ENCODE data around the gene METTL13. TPM values are rescaled to one million over a fixed set of nuclear protein-coding genes. Genes with fewer than 3 reads are reported as not detected.

METTL13 gene
- total and polyA plus RNA-seq, 2 of the 8 experiments (the other 6 are each of a cell fraction or from before 2014, with no cell fraction given): 38.1 to 66.3 TPM

DNA sequence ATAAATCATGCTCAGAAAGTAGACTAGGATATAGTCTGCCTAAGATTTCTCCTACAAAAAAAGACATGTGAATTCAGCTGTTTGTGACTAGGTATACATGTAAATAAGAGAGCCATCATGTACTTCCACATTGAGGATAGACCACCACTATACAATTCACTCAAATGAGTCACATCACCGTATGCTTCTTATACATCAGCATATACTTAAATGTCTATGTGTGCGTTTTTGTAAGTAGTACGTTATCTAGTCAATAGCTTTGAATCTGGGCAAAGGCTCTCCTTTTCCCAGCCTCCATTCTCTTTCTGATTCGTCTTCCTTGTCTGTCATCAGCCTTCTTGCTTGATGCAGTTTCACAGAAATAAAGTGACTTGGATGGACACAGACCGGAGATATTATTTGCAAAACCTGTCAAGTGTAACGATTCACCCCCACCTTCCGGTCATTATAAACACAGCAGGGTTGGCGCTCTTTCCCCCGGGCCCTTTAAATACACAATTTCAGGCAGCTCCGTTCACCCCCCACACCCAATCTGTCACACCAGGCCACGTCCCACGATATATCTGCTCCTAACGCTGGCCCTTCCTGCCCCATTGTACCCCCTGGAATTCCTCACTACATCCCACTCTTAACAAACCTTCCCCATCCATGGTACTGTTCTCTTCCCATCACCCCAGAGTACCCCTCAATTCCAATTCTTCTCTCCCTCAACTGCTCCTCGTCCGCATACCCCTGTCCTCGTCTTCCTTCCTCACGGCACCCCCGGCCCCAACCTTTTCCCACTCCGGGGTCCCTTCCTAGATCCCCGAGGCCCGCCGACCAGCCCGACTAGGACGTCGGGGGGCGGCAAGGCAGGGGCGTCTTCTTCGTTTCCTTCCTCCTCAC lies 40.2 kb upstream of the METTL13 start (continued):
- TF ChIP-seq CHD1 (IDR thresholded peaks at IDR 0.05; ENCODE audit: low read depth, low read length): no peak
- no peak for TF ChIP-seq TBP (IDR thresholded peaks at IDR 0.05; ENCODE audit: low read depth, low read length)
- TF ChIP-seq TAF1 (IDR thresholded peaks at IDR 0.05; ENCODE audit: low read depth, low read length): no peak
- TF ChIP-seq TCF12 (IDR thresholded peaks at IDR 0.05; ENCODE audit: low read depth, low read length): no peak
- no peak for TF ChIP-seq SP4 (IDR thresholded peaks at IDR 0.05; ENCODE audit: low read length)
